Endothelial cell of umbilical vein (primary cell): ENCODE measurements around the gene CASK. TPM values are rescaled to one million over a fixed set of nuclear protein-coding genes. Genes with fewer than 3 reads are reported as not detected.

Experiments
- BruUV-seq: library from RNA; stranded (reverse); fragments of 400-500 nt; replicated peaks from 2 replicates; lab custom pipeline; 2021; lab: Mats Ljungman, UMichigan
- CTCF ChIA-PET: fragments of 300-600, 350-600 bp; sonication (Branson Sonifier 250); formaldehyde crosslinking; loops from one replicate; lab custom pipeline; 2021; ENCODE audit warnings: antibody characterized with exemption, inconsistent platforms; lab: Charles Lee
- POLR2A ChIA-PET: fragments of 300-600, 350-600 bp; sonication (Branson Sonifier 250); formaldehyde crosslinking; loops from one replicate; lab custom pipeline; 2021; ENCODE audit warnings: antibody characterized with exemption, inconsistent platforms; lab: Charles Lee
- DNase-seq: peaks from one replicate; pipeline ENCODE4 v3.0.0-alpha.2; 2011; ENCODE audit warnings: low read depth, low spot score
- FAIRE-seq: peaks from 2 replicates; lab custom pipeline; 2011; peaks lifted over from hg19 to GRCh38; lab: Jason Lieb, UNC
- H2AFZ ChIP-seq: 2 replicates; pipeline ENCODE4 v1.6.0; 2012; ENCODE audit warnings: low read depth, low read length, control low read depth, inconsistent platforms
- H3K27ac ChIP-seq: 2 replicates; pipeline ENCODE4 v1.5.1; 2011; ENCODE audit warnings: low read depth, mild to moderate bottlenecking, control low read depth, low read length, moderate library complexity; ENCODE audit not compliant: insufficient read depth
- H3K27me3 ChIP-seq, 2 experiments: 2 replicates each; pipeline versions ENCODE4 v1.6.0 to v1.6.1; 2011; ENCODE audit warnings: low read length in 2 of 2, mixed read lengths in 1 of 2; ENCODE audit not compliant: control insufficient read depth in 2 of 2, insufficient read depth in 2 of 2
- H3K36me3 ChIP-seq, 2 experiments: 2 replicates in 1 of 2; 3 replicates in 1 of 2; pipeline ENCODE4 v1.5.1; 2011; ENCODE audit warnings: low read length in 2 of 2, mild to moderate bottlenecking in 1 of 2, moderate library complexity in 1 of 2; ENCODE audit not compliant: control insufficient read depth in 2 of 2, insufficient read depth in 2 of 2; ENCODE audit errors: extremely low read depth in 1 of 2
- H3K4me1 ChIP-seq: 3 replicates; pipeline ENCODE4 v1.5.1; 2011; ENCODE audit warnings: mild to moderate bottlenecking, low read length; ENCODE audit not compliant: control insufficient read depth, insufficient read depth; ENCODE audit errors: extremely low read depth
- H3K4me2 ChIP-seq: 2 replicates; pipeline ENCODE4 v1.6.1; 2011; ENCODE audit warnings: low read length, control low read depth, mixed read lengths; ENCODE audit not compliant: insufficient read depth
- H3K4me3 ChIP-seq, 3 experiments: fragments of 200-600 bp in 1 of 3; sonication (generic), shearing (Covaris generic) in 1 of 3; replicated peaks in 1 of 3; 2 replicates each; pipeline ENCODE4 v1.5.1; 2011 to 2016; ENCODE audit warnings: control low read depth in 3 of 3, low read length in 3 of 3, mild to moderate bottlenecking in 2 of 3, inconsistent platforms in 1 of 3, low read depth in 1 of 3, moderate library complexity in 1 of 3; ENCODE audit not compliant: insufficient read depth in 1 of 3
- H3K79me2 ChIP-seq: 2 replicates; pipeline ENCODE4 v1.6.0; 2012; ENCODE audit warnings: low read length, inconsistent platforms; ENCODE audit not compliant: control insufficient read depth, insufficient read depth
- H3K9ac ChIP-seq: replicated peaks from 2 replicates; pipeline ENCODE3; 2011; ENCODE audit warnings: low read length, control low read depth; ENCODE audit not compliant: insufficient read depth; ENCODE audit errors: extremely low read depth
- H3K9me1 ChIP-seq: replicated peaks from 3 replicates; pipeline ENCODE4 v1.6.0; 2011; ENCODE audit warnings: mild to moderate bottlenecking, low read length; ENCODE audit not compliant: control insufficient read depth, insufficient read depth; ENCODE audit errors: extremely low read depth
- H3K9me3 ChIP-seq: replicated peaks from 2 replicates; pipeline ENCODE4 v1.5.1; 2012; ENCODE audit warnings: low read length, inconsistent platforms; ENCODE audit not compliant: control insufficient read depth, insufficient read depth
- H4K20me1 ChIP-seq: replicated peaks from 2 replicates; pipeline ENCODE3; 2011; ENCODE audit warnings: mild to moderate bottlenecking, low read length; ENCODE audit not compliant: control insufficient read depth, insufficient read depth; ENCODE audit errors: extremely low read depth
- EZH2 ChIP-seq: IDR thresholded peaks from 2 replicates; pipeline ENCODE4 v1.6.1; 2012; ENCODE audit warnings: borderline replicate concordance, low read depth, mild to moderate bottlenecking, moderate library complexity, low read length, inconsistent platforms; ENCODE audit not compliant: severe bottlenecking
- FOS ChIP-seq: IDR thresholded peaks from 2 replicates; pipeline ENCODE4 v1.6.1; 2011; ENCODE audit warnings: mild to moderate bottlenecking, low read length, moderate library complexity, borderline replicate concordance; ENCODE audit not compliant: insufficient read depth
- GATA2 ChIP-seq: IDR thresholded peaks from 2 replicates; pipeline ENCODE4 v1.7.0; 2011; ENCODE audit warnings: low read depth, mild to moderate bottlenecking, moderate library complexity, mixed read lengths, low read length; ENCODE audit not compliant: insufficient read length, insufficient read depth
- MYC ChIP-seq: IDR thresholded peaks from one replicate; pipeline ENCODE4 v1.6.1; 2011; ENCODE audit warnings: mild to moderate bottlenecking, low read depth, low read length
- POLR2AphosphoS5 ChIP-seq: IDR thresholded peaks from 2 replicates; pipeline ENCODE4 v1.6.1; 2012; ENCODE audit warnings: low read depth, mild to moderate bottlenecking, control low read depth, low read length, moderate library complexity; ENCODE audit not compliant: insufficient read depth
- dilution Hi-C: fragments of 300-500 bp; cut with MboI; formaldehyde crosslinking; loops from one replicate; pipeline ENCODE4 v1.15.0; 2019; ENCODE audit warnings: low sequenced_read_pairs; ENCODE audit not compliant: extremely low pct_ligation_motif_present
- intact Hi-C: fragments of 100-400 bp; cut with micrococcal nuclease; formaldehyde crosslinking; loops from one replicate; pipeline ENCODE4 v1.10.0; 2022
- polyA plus RNA-seq, 4 experiments: library from polyadenylated mRNA; depleted of rRNA in 3 of 4; stranded (reverse) in 3 of 4; unstranded in 1 of 4; fragments of >200 nt; gene quantifications; 2 replicates each; pipeline versions ENCODE4 v1.2.1 to v1.2.3, GENCODE V29; 2011 to 2012; ENCODE audit warnings: missing spikeins in 1 of 4
- total RNA-seq: library from RNA; stranded (reverse); gene quantifications from 2 replicates; pipeline ENCODE4 v1.2.3, GENCODE V29; 2021
- TF ChIP-seq, protein P1 (sequence below), 2 donors: IDR thresholded peaks; 1 replicate in 1 of 2; 2 replicates in 1 of 2; pipeline ENCODE4 v1.5.1; 2011; ENCODE audit warnings: low read length in 2 of 2, mild to moderate bottlenecking in 2 of 2, moderate library complexity in 2 of 2, control low read depth in 1 of 2, inconsistent platforms in 1 of 2, low read depth in 1 of 2; ENCODE audit not compliant: insufficient read depth in 1 of 2; ENCODE audit errors: extremely low read depth in 1 of 2

Gene CASK
- total and polyA plus RNA-seq, 2 donors (not counting 3 experiments of a cell fraction or from before 2014, with no cell fraction given): 6.4 to 30.4 TPM

DNA sequence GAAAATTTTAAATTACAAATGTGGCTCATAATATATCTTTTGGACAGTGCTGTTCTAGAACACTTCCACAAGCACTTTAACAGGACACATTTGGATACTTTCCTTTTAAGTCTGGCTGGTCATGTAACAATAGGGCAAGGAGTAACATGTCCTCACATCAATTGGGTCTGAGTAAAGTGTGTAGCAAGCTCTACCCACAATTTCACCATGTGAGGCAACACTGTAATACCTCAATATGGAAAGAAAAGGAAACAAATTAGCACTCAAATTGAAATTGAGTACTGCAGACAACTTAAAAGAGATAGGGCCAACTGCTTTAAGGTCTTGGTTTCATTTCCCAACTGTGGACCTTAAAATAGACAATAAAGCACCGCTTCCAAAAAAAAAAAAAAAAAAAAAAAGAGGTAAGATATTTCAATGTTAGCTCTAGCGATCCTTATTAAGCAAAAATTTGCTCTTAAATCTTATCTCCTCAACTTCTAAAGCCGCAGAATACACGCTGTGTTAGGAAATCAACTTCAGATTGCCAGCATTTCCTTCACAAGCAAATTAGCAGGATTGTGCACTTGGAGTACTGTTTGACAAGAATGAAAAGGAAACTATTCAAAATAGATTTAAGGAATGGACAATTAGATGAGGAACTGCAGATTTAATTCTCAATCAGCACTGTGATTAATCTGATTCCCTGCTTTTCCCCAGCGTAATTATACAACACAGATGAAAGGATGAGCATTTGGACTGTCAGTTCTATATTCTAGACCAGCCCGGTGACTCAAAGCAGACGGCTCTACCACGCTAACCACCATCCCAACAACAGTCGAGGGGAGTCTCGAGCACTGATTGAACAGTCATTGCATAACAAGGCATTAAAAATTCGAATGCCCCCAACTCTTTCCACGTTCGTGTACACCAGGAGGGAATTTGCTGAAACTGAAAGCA, 1.6 kb downstream of the CASK start:
- Histone ChIP-seq H3K79me2 (peaks cover 5% of the 10 kb centered on the region), H3K27ac (no peak overlapping the region)

More for the DNA sequence above, 1.6 kb downstream of the CASK start:
- H3K4me1 ChIP-seq: no peaks in the 10 kb centered on the region
- peak overlapping the region; percentile 11 for H3K9ac ChIP-seq
- no peaks in the 10 kb centered on the region for H4K20me1 ChIP-seq
- TF ChIP-seq FOS: no peak
- no peak for TF ChIP-seq MYC
- no peak for TF ChIP-seq EZH2
- TF ChIP-seq, protein P1, sequence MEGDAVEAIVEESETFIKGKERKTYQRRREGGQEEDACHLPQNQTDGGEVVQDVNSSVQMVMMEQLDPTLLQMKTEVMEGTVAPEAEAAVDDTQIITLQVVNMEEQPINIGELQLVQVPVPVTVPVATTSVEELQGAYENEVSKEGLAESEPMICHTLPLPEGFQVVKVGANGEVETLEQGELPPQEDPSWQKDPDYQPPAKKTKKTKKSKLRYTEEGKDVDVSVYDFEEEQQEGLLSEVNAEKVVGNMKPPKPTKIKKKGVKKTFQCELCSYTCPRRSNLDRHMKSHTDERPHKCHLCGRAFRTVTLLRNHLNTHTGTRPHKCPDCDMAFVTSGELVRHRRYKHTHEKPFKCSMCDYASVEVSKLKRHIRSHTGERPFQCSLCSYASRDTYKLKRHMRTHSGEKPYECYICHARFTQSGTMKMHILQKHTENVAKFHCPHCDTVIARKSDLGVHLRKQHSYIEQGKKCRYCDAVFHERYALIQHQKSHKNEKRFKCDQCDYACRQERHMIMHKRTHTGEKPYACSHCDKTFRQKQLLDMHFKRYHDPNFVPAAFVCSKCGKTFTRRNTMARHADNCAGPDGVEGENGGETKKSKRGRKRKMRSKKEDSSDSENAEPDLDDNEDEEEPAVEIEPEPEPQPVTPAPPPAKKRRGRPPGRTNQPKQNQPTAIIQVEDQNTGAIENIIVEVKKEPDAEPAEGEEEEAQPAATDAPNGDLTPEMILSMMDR (IDR thresholded peaks at IDR 0.05; ENCODE audit: extremely low read depth in 1 of 2, insufficient read depth in 1 of 2, low read depth in 1 of 2, low read length in 2 of 2): no peak
- TF ChIP-seq GATA2: no peak
- no peak for TF ChIP-seq POLR2AphosphoS5
- ChIA-PET POLR2A (no interaction called here), CTCF (interaction anchor here (0.9 kb wide), 1 partner anchor 124 kb away, joined by 3 read pairs; no protein-coding TSS in a partner anchor)
- H2AFZ ChIP-seq: peak overlapping the region; percentile 13
- BruUV-seq: no TSS peak
- no peaks in the 10 kb centered on the region for H3K9me3 ChIP-seq
- peak overlapping the region; percentile 90 for H3K4me2 ChIP-seq
- peak; percentile 33 for DNase-seq
- no peaks in the 10 kb centered on the region for H3K9me1 ChIP-seq
- peaks cover 2 to 7% of the 10 kb centered on the region in 2 experiments for H3K27me3 ChIP-seq
- dilution Hi-C loops (no loop called here), intact Hi-C loops (loop anchor here (2.0 to 5.0 kb wide), 5 partner anchors 105 to 1735 kb away; partner anchors contain the start of gene MAOA)
- peak overlapping the region; percentile 53 to 70 (median 57) for H3K4me3 ChIP-seq
- peak; percentile 18 for FAIRE-seq
- no peaks in the 10 kb centered on the region for H3K36me3 ChIP-seq
